Measurements from ENCODE around the gene ETF1. TPM values are rescaled to one million over a fixed set of nuclear protein-coding genes. Genes with fewer than 3 reads are reported as not detected.

Gene ETF1
- total RNA-seq, 2 donors from 2014 or later, result 58.0 to 64.1 TPM

- DNase-seq (ENCODE audit: low spot score), result no peak
- H3K36me3 ChIP-seq, result no peaks in the 10 kb centered on the region
- TF ChIP-seq POLR2AphosphoS5 (IDR thresholded peaks at IDR 0.05) (no peak), CTCF (IDR thresholded peaks at IDR 0.05) (no peak), POLR2A (IDR thresholded peaks at IDR 0.05) (no peak)
- H3K27ac ChIP-seq, result peak overlapping the region in 1 of 2 donors; percentile 19
- WGBS, result 68% methylated on average over 7 of the region's 7 CpGs
- no peaks in the 10 kb centered on the region for H3K4me1 ChIP-seq (replicated peaks)
- no peaks in the 10 kb centered on the region for H3K9me3 ChIP-seq
- H3K4me3 ChIP-seq, result no peak overlapping the region
- intact Hi-C loops (cut with DNase I), result no loop called here
- H3K27me3 ChIP-seq (replicated peaks; ENCODE audit: insufficient read depth), result no peaks in the 10 kb centered on the region
These were observed 14.1 kb downstream of the ETF1 start for GRCh38 chr5:138528744-138529469.

GRCh38 chr5:138528208-138528607 lies 14.8 kb downstream of the ETF1 start:
- Histone ChIP-seq H3K4me3 (no peak overlapping the region), H3K36me3 (no peaks in the 10 kb centered on the region), H3K27ac (no peak overlapping the region), H3K9me3 (no peaks in the 10 kb centered on the region), H3K4me1 (replicated peaks) (no peaks in the 10 kb centered on the region), H3K27me3 (replicated peaks; ENCODE audit: insufficient read depth) (no peaks in the 10 kb centered on the region)
- TF ChIP-seq CTCF (IDR thresholded peaks at IDR 0.05), result no peak
- TF ChIP-seq POLR2A (IDR thresholded peaks at IDR 0.05), result no peak
- TF ChIP-seq POLR2AphosphoS5 (IDR thresholded peaks at IDR 0.05), result no peak
- 63% methylated on average over 1 of the region's 1 CpG for WGBS
- no peak for DNase-seq (ENCODE audit: low spot score)
- intact Hi-C loops (cut with DNase I), result no loop called here

- Histone ChIP-seq H3K27me3 (replicated peaks; ENCODE audit: insufficient read depth) (no peaks in the 10 kb centered on the region), H3K9me3 (no peaks in the 10 kb centered on the region), H3K4me3 (no peak overlapping the region), H3K36me3 (no peaks in the 10 kb centered on the region), H3K4me1 (replicated peaks) (no peaks in the 10 kb centered on the region), H3K27ac (no peak overlapping the region)
- WGBS, result 24% methylated on average over 1 of the region's 1 CpG
- DNase-seq (ENCODE audit: low spot score), result no peak
- TF ChIP-seq POLR2A (IDR thresholded peaks at IDR 0.05) (no peak), CTCF (IDR thresholded peaks at IDR 0.05) (peak in 3 of 4 experiments; percentile 13 to 40 (median 17)), POLR2AphosphoS5 (IDR thresholded peaks at IDR 0.05) (peak; percentile 42)
- intact Hi-C loops (cut with DNase I), result no loop called here
These were observed 15.9 kb downstream of the ETF1 start for GRCh38 chr5:138527170-138527569.

GRCh38 chr5:138523406-138523805 lies 19.6 kb downstream of the ETF1 start:
- intact Hi-C loops (cut with DNase I), result no loop called here
- Histone ChIP-seq H3K27me3 (replicated peaks; ENCODE audit: insufficient read depth) (no peaks in the 10 kb centered on the region), H3K27ac (no peak overlapping the region), H3K36me3 (no peaks in the 10 kb centered on the region), H3K4me3 (no peak overlapping the region), H3K9me3 (no peaks in the 10 kb centered on the region), H3K4me1 (replicated peaks) (no peaks in the 10 kb centered on the region)
- no peak for DNase-seq (ENCODE audit: low spot score)
- WGBS, result 87% methylated on average over 5 of the region's 5 CpGs
- TF ChIP-seq POLR2A (IDR thresholded peaks at IDR 0.05) (no peak), POLR2AphosphoS5 (IDR thresholded peaks at IDR 0.05) (no peak), CTCF (IDR thresholded peaks at IDR 0.05) (no peak)

- no peaks in the 10 kb centered on the region for H3K27me3 ChIP-seq (replicated peaks; ENCODE audit: insufficient read depth)
- peaks cover 0 to 8% of the 10 kb centered on the region in 2 donors for H3K36me3 ChIP-seq
- H3K4me1 ChIP-seq (replicated peaks), result no peaks in the 10 kb centered on the region
- intact Hi-C loops (cut with DNase I), result no loop called here
- no peak overlapping the region for H3K27ac ChIP-seq
- DNase-seq (ENCODE audit: low spot score), result no peak
- 96% methylated on average over 1 of the region's 1 CpG for WGBS
- no peak overlapping the region for H3K4me3 ChIP-seq
- TF ChIP-seq CTCF (IDR thresholded peaks at IDR 0.05) (no peak), POLR2A (IDR thresholded peaks at IDR 0.05) (no peak), POLR2AphosphoS5 (IDR thresholded peaks at IDR 0.05) (no peak)
- no peaks in the 10 kb centered on the region for H3K9me3 ChIP-seq
These were observed 22.1 kb downstream of the ETF1 start for GRCh38 chr5:138520971-138521370.
